Fibroblast of skin of left biceps (primary cell): ENCODE data around the gene DNAJC9.
A peak's percentile ranks its signal among the peaks of the same experiment; 100 is the strongest.

Experiments
- DNase-seq, 2 experiments: peaks; one replicate each; pipeline ENCODE4 v3.0.0-alpha.2; 2013; ENCODE audit warnings: low read depth in 2 of 2

The DNAJC9 gene

GRCh38 chr10:73239908-73240307, 7.1 kb downstream of the DNAJC9 start:
- DNase-seq: no peak

- no peak for DNase-seq
These were observed 8.0 kb downstream of the DNAJC9 start for GRCh38 chr10:73238990-73239566.

- DNase-seq: no peak
These were observed 12.4 kb downstream of the DNAJC9 start for GRCh38 chr10:73234695-73235094.

GRCh38 chr10:73233883-73234282, 13.2 kb downstream of the DNAJC9 start:
- DNase-seq: no peak

GRCh38 chr10:73232887-73233286, 14.2 kb downstream of the DNAJC9 start:
- no peak for DNase-seq

- DNase-seq: no peak
These were observed 17.5 kb downstream of the DNAJC9 start for GRCh38 chr10:73229567-73229966.

- no peak for DNase-seq
These were observed 18.8 kb downstream of the DNAJC9 start for GRCh38 chr10:73228247-73228646.

GRCh38 chr10:73226663-73227062, 20.4 kb downstream of the DNAJC9 start:
- no peak for DNase-seq

- no peak for DNase-seq
These were observed 21.5 kb downstream of the DNAJC9 start for GRCh38 chr10:73225518-73225917.

GRCh38 chr10:73220989-73221388, 26.1 kb downstream of the DNAJC9 start:
- DNase-seq: no peak

GRCh38 chr10:73219384-73219783, 27.7 kb downstream of the DNAJC9 start:
- no peak for DNase-seq

- no peak for DNase-seq
These were observed 28.4 kb downstream of the DNAJC9 start for GRCh38 chr10:73218431-73219191.

- DNase-seq: no peak
These were observed 29.4 kb downstream of the DNAJC9 start for GRCh38 chr10:73217628-73218027.

- DNase-seq: no peak
These were observed 31.3 kb downstream of the DNAJC9 start for GRCh38 chr10:73215749-73216148.

- no peak for DNase-seq
These were observed 35.8 kb downstream of the DNAJC9 start for GRCh38 chr10:73211106-73211811.

- DNase-seq: no peak
These were observed 36.5 kb downstream of the DNAJC9 start for GRCh38 chr10:73210395-73211105.

- peak in 1 of 2 experiments; percentile 1 for DNase-seq
These were observed 37.4 kb downstream of the DNAJC9 start for GRCh38 chr10:73209705-73210104.

GRCh38 chr10:73207883-73208282, 39.2 kb downstream of the DNAJC9 start:
- no peak for DNase-seq

- no peak for DNase-seq
These were observed 40.7 kb downstream of the DNAJC9 start for GRCh38 chr10:73206385-73206784.

GRCh38 chr10:73205890-73206289, 41.2 kb downstream of the DNAJC9 start:
- DNase-seq: no peak

- DNase-seq: no peak
These were observed 42.0 kb downstream of the DNAJC9 start for GRCh38 chr10:73205081-73205480.
